H9 (cell line): Measurements from ENCODE around the gene CAMTA1. TPM values are rescaled to one million over a fixed set of nuclear protein-coding genes. Genes with fewer than 3 reads are reported as not detected.
A peak's percentile ranks its signal among the peaks of the same experiment; 100 is the strongest.

ENCODE experiments used
- DNase-seq: peaks from one replicate; pipeline ENCODE4 v3.0.0-alpha.2; 2017
- H2AFZ ChIP-seq: one replicate; pipeline ENCODE4 v1.6.1; 2013; ENCODE audit warnings: mild to moderate bottlenecking, low read length, control low read depth, moderate library complexity
- H2AK5ac ChIP-seq: 2 replicates; pipeline ENCODE4 v1.6.1; 2013; ENCODE audit warnings: low read length, control low read depth, mixed read lengths; ENCODE audit not compliant: insufficient read length
- H2BK120ac ChIP-seq: one replicate; pipeline ENCODE4 v1.6.1; 2013; ENCODE audit warnings: low read depth, mild to moderate bottlenecking, low read length, control low read depth, inconsistent platforms; ENCODE audit not compliant: poor library complexity, severe bottlenecking
- H2BK12ac ChIP-seq: 2 replicates; pipeline ENCODE4 v1.6.1; 2013; ENCODE audit warnings: low read length, control low read depth, mixed read lengths, low read depth; ENCODE audit not compliant: insufficient read length
- H2BK15ac ChIP-seq: 2 replicates; pipeline ENCODE4 v1.6.1; 2013; ENCODE audit warnings: low read depth, low read length, control low read depth
- H2BK20ac ChIP-seq: one replicate; pipeline ENCODE4 v1.6.1; 2013; ENCODE audit warnings: low read depth, mild to moderate bottlenecking, low read length, control low read depth, inconsistent platforms; ENCODE audit not compliant: poor library complexity, severe bottlenecking
- H2BK5ac ChIP-seq: 2 replicates; pipeline ENCODE4 v1.6.1; 2013; ENCODE audit warnings: low read length, control low read depth, mixed read lengths; ENCODE audit not compliant: insufficient read length
- H3K14ac ChIP-seq: 2 replicates; pipeline ENCODE4 v1.6.1; 2013; ENCODE audit warnings: low read length, control low read depth; ENCODE audit not compliant: insufficient read depth
- H3K18ac ChIP-seq: 2 replicates; pipeline ENCODE4 v1.6.1; 2013; ENCODE audit warnings: low read depth, mild to moderate bottlenecking, mixed read lengths, low read length, control low read depth; ENCODE audit not compliant: insufficient read length
- H3K23ac ChIP-seq: 2 replicates; pipeline ENCODE4 v1.6.1; 2013; ENCODE audit warnings: low read length, control low read depth, mixed read lengths, low read depth; ENCODE audit not compliant: insufficient read length
- H3K23me2 ChIP-seq: 2 replicates; pipeline ENCODE4 v1.6.1; 2013; ENCODE audit warnings: low read depth, mild to moderate bottlenecking, mixed read lengths, low read length, control low read depth; ENCODE audit not compliant: insufficient read length, poor library complexity, severe bottlenecking
- H3K27ac ChIP-seq: 2 replicates; pipeline ENCODE4 v1.5.1; 2013; ENCODE audit warnings: low read length, control low read depth, mixed read lengths, low read depth; ENCODE audit not compliant: insufficient read length
- H3K27me3 ChIP-seq: 2 replicates; pipeline ENCODE4 v1.6.1; 2013; ENCODE audit warnings: low read length, control low read depth, inconsistent platforms; ENCODE audit not compliant: insufficient read depth
- H3K4ac ChIP-seq: 2 replicates; pipeline ENCODE4 v1.6.1; 2013; ENCODE audit warnings: low read depth, mild to moderate bottlenecking, control low read depth, inconsistent platforms, low read length, moderate library complexity
- H3K4me1 ChIP-seq: 2 replicates; pipeline ENCODE4 v1.6.1; 2013; ENCODE audit warnings: low read length, control low read depth, inconsistent platforms; ENCODE audit not compliant: insufficient read depth
- H3K4me2 ChIP-seq: 2 replicates; pipeline ENCODE4 v1.6.1; 2013; ENCODE audit warnings: low read length, control low read depth, mixed read lengths; ENCODE audit not compliant: insufficient read length, insufficient read depth
- H3K56ac ChIP-seq: 2 replicates; pipeline ENCODE4 v1.6.1; 2013; ENCODE audit warnings: low read depth, mild to moderate bottlenecking, mixed read lengths, low read length, control low read depth; ENCODE audit not compliant: insufficient read length
- H3K79me1 ChIP-seq: 2 replicates; pipeline ENCODE4 v1.6.1; 2013; ENCODE audit warnings: low read depth, mild to moderate bottlenecking, moderate library complexity, low read length, control low read depth, inconsistent platforms; ENCODE audit not compliant: insufficient read depth, poor library complexity, severe bottlenecking
- H3K79me2 ChIP-seq: 2 replicates; pipeline ENCODE4 v1.6.1; 2013; ENCODE audit warnings: low read length, control low read depth, inconsistent platforms; ENCODE audit not compliant: insufficient read depth
- H3K9ac ChIP-seq: 2 replicates; pipeline ENCODE4 v1.6.1; 2013; ENCODE audit warnings: low read length, control low read depth, mixed read lengths; ENCODE audit not compliant: insufficient read length; ENCODE audit errors: extremely low read depth
- H3K9me3 ChIP-seq: one replicate; pipeline ENCODE4 v1.6.1; 2013; ENCODE audit warnings: low read depth, low read length, inconsistent platforms; ENCODE audit not compliant: control insufficient read depth
- H3T11ph ChIP-seq: one replicate; pipeline ENCODE4 v1.6.1; 2013; ENCODE audit warnings: mild to moderate bottlenecking, low read length, control low read depth, inconsistent platforms
- H4K20me1 ChIP-seq: one replicate; pipeline ENCODE4 v1.6.1; 2013; ENCODE audit not compliant: control insufficient read depth, insufficient read length, insufficient read depth
- H4K5ac ChIP-seq: 2 replicates; pipeline ENCODE4 v1.6.1; 2013; ENCODE audit warnings: low read depth, mild to moderate bottlenecking, mixed read lengths, low read length, control low read depth; ENCODE audit not compliant: insufficient read length
- H4K8ac ChIP-seq: replicated peaks from 2 replicates; pipeline ENCODE4 v1.6.1; 2013; ENCODE audit warnings: low read length, control low read depth, mixed read lengths, low read depth; ENCODE audit not compliant: insufficient read length
- H4K91ac ChIP-seq: 2 replicates; pipeline ENCODE4 v1.6.1; 2013; ENCODE audit warnings: low read depth, mild to moderate bottlenecking, moderate library complexity, mixed read lengths, low read length, control low read depth; ENCODE audit not compliant: insufficient read length
- H3K27ac Mint-ChIP-seq, 3 experiments: 2 replicates in 2 of 3; 3 replicates in 1 of 3; pipeline ENCODE4 v1.8.0; 2020 to 2021; ENCODE audit warnings: mixed read lengths in 3 of 3, mild to moderate bottlenecking in 1 of 3, moderate library complexity in 1 of 3
- H3K27me3 Mint-ChIP-seq: 2 replicates; pipeline ENCODE4 v1.8.0; 2021; ENCODE audit warnings: low read depth, mild to moderate bottlenecking, moderate library complexity, mixed read lengths
- H3K36me3 Mint-ChIP-seq, 3 experiments: 2 replicates in 2 of 3; 3 replicates in 1 of 3; pipeline ENCODE4 v1.8.0; 2020 to 2021; ENCODE audit warnings: low read depth in 3 of 3, mixed read lengths in 3 of 3; ENCODE audit not compliant: insufficient read depth in 1 of 3
- H3K4me1 Mint-ChIP-seq, 2 experiments: 2 replicates each; pipeline ENCODE4 v1.8.0; 2020; ENCODE audit warnings: mixed read lengths in 2 of 2
- H3K4me3 Mint-ChIP-seq, 2 experiments: 2 replicates in 1 of 2; 3 replicates in 1 of 2; pipeline ENCODE4 v1.8.0; 2020 to 2021; ENCODE audit warnings: mild to moderate bottlenecking in 2 of 2, mixed read lengths in 2 of 2, moderate library complexity in 1 of 2
- H3K9me3 Mint-ChIP-seq, 2 experiments: 2 replicates in 1 of 2; 3 replicates in 1 of 2; pipeline ENCODE4 v1.8.0; 2020; ENCODE audit warnings: mild to moderate bottlenecking in 2 of 2, mixed read lengths in 2 of 2, moderate library complexity in 1 of 2
- WGBS: extraction: QIAGEN DNeasy Blood & Tissue Kit; methylation state at CpG from one replicate; pipeline ENCODE4 v1.1.7; 2013; ENCODE audit warnings: missing lambda C conversion rate, low lambda C conversion rate, mixed read lengths; ENCODE audit not compliant: insufficient read length; ENCODE audit errors: extremely low coverage; 5-methylcytosine and 5-hydroxymethylcytosine counted together
- total RNA-seq: library from RNA; stranded (reverse); gene quantifications from 2 replicates; pipeline ENCODE4 v1.2.1, GENCODE V29; 2021
- TF ChIP-seq, protein P1 (sequence below): fragments of 200-600 bp; sonication (generic); conservative IDR thresholded peaks from 3 replicates; pipeline ENCODE4 v1.8.0; 2021; ENCODE audit warnings: antibody characterized with exemption, mild to moderate bottlenecking

Gene CAMTA1
- total RNA-seq, 1 experiment from 2014 or later, result 115 TPM

DNA sequence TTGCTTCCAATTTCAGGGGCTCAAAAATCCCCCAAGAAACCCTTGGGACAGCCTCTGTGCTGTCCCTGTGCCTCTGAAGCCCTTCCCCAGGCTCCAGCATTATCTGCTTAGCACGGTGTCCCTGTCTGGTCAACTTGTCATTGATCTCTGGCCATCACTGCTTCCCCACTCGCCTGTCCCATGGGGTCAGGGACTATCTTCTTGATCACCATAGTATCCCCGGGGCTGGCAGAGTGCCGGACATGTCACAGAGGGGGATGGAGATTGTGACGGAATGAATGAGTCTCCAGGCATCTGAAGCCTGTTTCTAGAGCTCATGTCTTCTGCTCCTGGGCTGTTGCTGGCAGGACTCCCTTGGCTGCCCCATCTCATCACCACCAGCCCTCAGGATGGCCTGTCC, 886.4 kb downstream of the CAMTA1 start:
- Mint-ChIP-seq H3K27me3 (peaks cover 19% of the 10 kb centered on the region), H3K9me3 (no peaks in the 10 kb centered on the region; a peak in 1 of 5 replicates), H3K36me3 (no peaks in the 10 kb centered on the region), H3K4me3 (no peak overlapping the region), H3K27ac (peak overlapping the region in 1 of 3 experiments; percentile 77; a peak in 2 of 7 replicates), H3K4me1 (peaks cover 12 to 29% of the 10 kb centered on the region in 2 experiments)
- Histone ChIP-seq H3K23me2 (no peaks in the 10 kb centered on the region), H3K27ac (no peak overlapping the region), H3K56ac (no peak overlapping the region), H3T11ph (no peak overlapping the region), H2BK20ac (no peak overlapping the region), H4K20me1 (no peaks in the 10 kb centered on the region), H3K27me3 (no peaks in the 10 kb centered on the region), H2AK5ac (no peak overlapping the region), H3K18ac (no peak overlapping the region), H2BK120ac (no peak overlapping the region), H3K79me2 (no peaks in the 10 kb centered on the region), H2BK5ac (no peak overlapping the region), H3K4me2 (no peak overlapping the region), H4K8ac (no peak overlapping the region), H3K79me1 (no peaks in the 10 kb centered on the region), H4K91ac (no peak overlapping the region), H3K23ac (no peak overlapping the region), H2AFZ (no peak overlapping the region), H3K14ac (no peak overlapping the region), H3K4me1 (no peaks in the 10 kb centered on the region; the same call in 1 of the 2 replicates), H3K4ac (no peak overlapping the region), H4K5ac (no peak overlapping the region), H3K9ac (no peak overlapping the region), H3K9me3 (no peaks in the 10 kb centered on the region), H2BK12ac (no peak overlapping the region), H2BK15ac (no peak overlapping the region)
- no peak for DNase-seq
- TF ChIP-seq, protein P1, sequence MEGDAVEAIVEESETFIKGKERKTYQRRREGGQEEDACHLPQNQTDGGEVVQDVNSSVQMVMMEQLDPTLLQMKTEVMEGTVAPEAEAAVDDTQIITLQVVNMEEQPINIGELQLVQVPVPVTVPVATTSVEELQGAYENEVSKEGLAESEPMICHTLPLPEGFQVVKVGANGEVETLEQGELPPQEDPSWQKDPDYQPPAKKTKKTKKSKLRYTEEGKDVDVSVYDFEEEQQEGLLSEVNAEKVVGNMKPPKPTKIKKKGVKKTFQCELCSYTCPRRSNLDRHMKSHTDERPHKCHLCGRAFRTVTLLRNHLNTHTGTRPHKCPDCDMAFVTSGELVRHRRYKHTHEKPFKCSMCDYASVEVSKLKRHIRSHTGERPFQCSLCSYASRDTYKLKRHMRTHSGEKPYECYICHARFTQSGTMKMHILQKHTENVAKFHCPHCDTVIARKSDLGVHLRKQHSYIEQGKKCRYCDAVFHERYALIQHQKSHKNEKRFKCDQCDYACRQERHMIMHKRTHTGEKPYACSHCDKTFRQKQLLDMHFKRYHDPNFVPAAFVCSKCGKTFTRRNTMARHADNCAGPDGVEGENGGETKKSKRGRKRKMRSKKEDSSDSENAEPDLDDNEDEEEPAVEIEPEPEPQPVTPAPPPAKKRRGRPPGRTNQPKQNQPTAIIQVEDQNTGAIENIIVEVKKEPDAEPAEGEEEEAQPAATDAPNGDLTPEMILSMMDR, result no peak
- WGBS, result no CpG with 5 or more reads among the region's 5 CpGs
